Transverse colon (tissue), 4 donors: ENCODE measurements around the gene MPPED1. TPM values are rescaled to one million over a fixed set of nuclear protein-coding genes. Genes with fewer than 3 reads are reported as not detected.

Source experiments
- DNase-seq: peaks from one replicate; pipeline ENCODE4 v3.0.0-alpha.2; 2019
- H3K27ac ChIP-seq, 4 donors: fragments of 200-600 bp; sonication (generic); 2 replicates each; pipeline ENCODE4 v1.5.1; 2016 to 2018; ENCODE audit warnings: inconsistent platforms in 4 of 4
- H3K27me3 ChIP-seq: fragments of 200-600 bp; sonication (generic); 2 replicates; pipeline ENCODE4 v1.5.1; 2017; ENCODE audit warnings: inconsistent platforms
- H3K36me3 ChIP-seq, 4 donors: fragments of 200-600 bp; sonication (generic); 2 replicates each; pipeline ENCODE4 v1.5.1; 2017 to 2019; ENCODE audit warnings: inconsistent platforms in 4 of 4
- H3K4me1 ChIP-seq, 4 donors: fragments of 200-600 bp; sonication (generic); 2 replicates each; pipeline ENCODE4 v1.5.1; 2017 to 2020; ENCODE audit warnings: inconsistent platforms in 4 of 4
- H3K4me3 ChIP-seq, 4 donors: fragments of 200-600 bp; sonication (generic); 1 replicate in 1 of 4; 2 replicates in 3 of 4; pipeline versions ENCODE4 v1.5.1 to v1.6.1; 2017 to 2019; ENCODE audit warnings: inconsistent platforms in 4 of 4
- H3K9me3 ChIP-seq, 2 donors: fragments of 200-600 bp; sonication (generic); 2 replicates each; pipeline ENCODE4 v1.5.1; 2017 to 2019; ENCODE audit warnings: inconsistent platforms in 2 of 2
- EP300 ChIP-seq: sonication (generic); formaldehyde crosslinking; IDR thresholded peaks from one replicate; pipeline ENCODE4 v1.6.1; 2017; ENCODE audit warnings: antibody characterized with exemption, low read depth
- POLR2A ChIP-seq: fragments of 450-650 bp; IDR thresholded peaks from one replicate; pipeline ENCODE4 v1.6.1; 2016; ENCODE audit warnings: antibody characterized with exemption, mild to moderate bottlenecking, moderate library complexity
- POLR2AphosphoS5 ChIP-seq, 3 donors: sonication (generic); formaldehyde crosslinking; IDR thresholded peaks; one replicate each; pipeline ENCODE4 v1.6.1; 2016; ENCODE audit warnings: antibody characterized with exemption in 3 of 3
- WGBS, 2 donors: methylation state at CpG; one replicate each; pipeline ENCODE4 v1.1.5; 2018; ENCODE audit warnings: low coverage in 1 of 2; 5-methylcytosine and 5-hydroxymethylcytosine counted together
- in situ Hi-C, 4 donors: fragments of 200-750 bp; cut with MboI; loops; one replicate each; pipeline versions ENCODE4 v1.15.0 to v1.15.1; 2017; ENCODE audit warnings: low sequenced_read_pairs in 3 of 4, low pct_ligation_motif_present in 1 of 4, low pct_unique_long_range_greater_than_20kb in 1 of 4
- intact Hi-C: fragments of 100-400 bp; cut with DNase I; formaldehyde crosslinking; loops from one replicate; pipeline ENCODE4 v1.15.1; 2023; ENCODE audit warnings: low total_unique reads
- total RNA-seq, 4 donors: library from RNA; depleted of rRNA; stranded (reverse); fragments of >200 nt; gene quantifications; one replicate each; pipeline ENCODE4 v1.1.0, GENCODE V29; 2016
- TF ChIP-seq, protein P1 (sequence below), 5 experiments: fragments of 200-600 bp in 3 of 5; fragments of 450-650 bp in 2 of 5; sonication (generic) in 3 of 5; IDR thresholded peaks; 1 replicate in 2 of 5; 2 replicates in 3 of 5; pipeline ENCODE4 v1.5.1; 2016 to 2017; ENCODE audit warnings: antibody characterized with exemption in 5 of 5, inconsistent platforms in 3 of 5, mild to moderate bottlenecking in 2 of 5, moderate library complexity in 1 of 5

The MPPED1 gene
- total RNA-seq, 4 donors from 2014 or later: not detected

DNA sequence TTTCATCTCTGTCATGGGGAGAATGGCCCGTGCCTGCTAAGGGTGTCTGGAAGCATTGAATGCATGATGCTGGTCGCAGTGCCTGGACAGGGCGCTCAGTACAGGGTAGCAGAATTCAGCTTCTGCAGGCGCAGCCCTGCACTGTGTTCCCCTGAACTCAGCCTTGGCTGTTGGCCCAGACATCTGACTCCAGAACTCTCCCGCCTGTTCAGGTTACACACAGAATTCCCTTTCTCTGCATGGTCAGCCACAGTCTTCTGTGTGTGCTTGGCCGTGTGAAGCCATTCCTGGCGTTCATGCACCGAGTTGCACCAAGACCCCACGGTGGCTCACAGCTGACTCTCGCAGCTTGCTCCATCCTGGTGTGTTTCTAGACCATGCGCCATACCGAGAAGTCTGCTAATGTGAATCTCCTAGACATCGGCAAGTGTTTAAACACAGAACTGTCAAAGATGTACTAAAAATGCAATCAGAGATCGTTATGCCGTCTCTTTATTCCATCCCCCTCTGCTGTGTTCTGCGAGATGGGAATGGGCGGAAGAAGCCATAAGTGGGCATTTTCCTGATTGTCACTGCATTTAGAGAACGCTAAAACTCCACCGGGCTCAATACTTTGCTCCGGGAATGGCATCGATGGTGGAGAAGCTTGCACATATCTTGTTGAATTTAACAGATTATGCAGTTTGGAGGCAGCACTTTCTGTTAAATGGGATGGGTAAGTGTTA, 55.6 kb downstream of the MPPED1 start:
- DNase-seq: no peak
- intact Hi-C loops (no loop called here), in situ Hi-C loops (no loop called here)
- Histone ChIP-seq H3K4me3 (no peak overlapping the region), H3K27me3 (peaks cover 18% of the 10 kb centered on the region), H3K9me3 (no peaks in the 10 kb centered on the region), H3K4me1 (no peaks in the 10 kb centered on the region), H3K36me3 (no peaks in the 10 kb centered on the region), H3K27ac (no peak overlapping the region)
- WGBS, 2 donors: 75 to 86% methylated on average over 8 to 21 of the region's 21 CpGs
- TF ChIP-seq POLR2AphosphoS5 (IDR thresholded peaks at IDR 0.05) (no peak), EP300 (no peak), POLR2A (no peak)
- TF ChIP-seq, protein P1, sequence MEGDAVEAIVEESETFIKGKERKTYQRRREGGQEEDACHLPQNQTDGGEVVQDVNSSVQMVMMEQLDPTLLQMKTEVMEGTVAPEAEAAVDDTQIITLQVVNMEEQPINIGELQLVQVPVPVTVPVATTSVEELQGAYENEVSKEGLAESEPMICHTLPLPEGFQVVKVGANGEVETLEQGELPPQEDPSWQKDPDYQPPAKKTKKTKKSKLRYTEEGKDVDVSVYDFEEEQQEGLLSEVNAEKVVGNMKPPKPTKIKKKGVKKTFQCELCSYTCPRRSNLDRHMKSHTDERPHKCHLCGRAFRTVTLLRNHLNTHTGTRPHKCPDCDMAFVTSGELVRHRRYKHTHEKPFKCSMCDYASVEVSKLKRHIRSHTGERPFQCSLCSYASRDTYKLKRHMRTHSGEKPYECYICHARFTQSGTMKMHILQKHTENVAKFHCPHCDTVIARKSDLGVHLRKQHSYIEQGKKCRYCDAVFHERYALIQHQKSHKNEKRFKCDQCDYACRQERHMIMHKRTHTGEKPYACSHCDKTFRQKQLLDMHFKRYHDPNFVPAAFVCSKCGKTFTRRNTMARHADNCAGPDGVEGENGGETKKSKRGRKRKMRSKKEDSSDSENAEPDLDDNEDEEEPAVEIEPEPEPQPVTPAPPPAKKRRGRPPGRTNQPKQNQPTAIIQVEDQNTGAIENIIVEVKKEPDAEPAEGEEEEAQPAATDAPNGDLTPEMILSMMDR (IDR thresholded peaks at IDR 0.05): no peak

DNA sequence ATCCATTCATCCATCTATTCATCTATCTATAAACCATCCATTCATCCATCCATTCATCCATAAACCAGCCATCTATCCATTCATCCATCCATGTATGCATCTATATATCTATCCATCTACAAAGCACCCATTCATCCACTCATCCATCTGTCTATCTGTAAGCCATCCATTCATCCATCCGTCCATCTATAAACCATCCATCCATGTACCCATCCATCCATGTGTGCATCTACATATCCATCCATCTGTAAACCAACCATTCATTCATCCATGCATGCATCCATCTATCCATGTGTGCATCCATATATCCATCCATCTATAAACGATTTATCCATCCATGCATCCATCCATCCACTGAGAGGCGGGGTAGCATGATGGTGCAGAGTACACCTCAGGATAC, 58.4 kb downstream of the MPPED1 start:
- TF ChIP-seq POLR2A (no peak), POLR2AphosphoS5 (IDR thresholded peaks at IDR 0.05) (no peak), EP300 (no peak)
- TF ChIP-seq, protein P1 (IDR thresholded peaks at IDR 0.05): no peak
- 77 to 80% methylated on average over 3 of the region's 3 CpGs for WGBS, 2 donors
- peaks cover 18% of the 10 kb centered on the region for H3K27me3 ChIP-seq
- DNase-seq: no peak
- intact Hi-C loops (no loop called here), in situ Hi-C loops (no loop called here)
- no peaks in the 10 kb centered on the region for H3K9me3 ChIP-seq
- no peaks in the 10 kb centered on the region for H3K4me1 ChIP-seq
- no peak overlapping the region for H3K4me3 ChIP-seq
- H3K27ac ChIP-seq: no peak overlapping the region
- H3K36me3 ChIP-seq: no peaks in the 10 kb centered on the region

DNA sequence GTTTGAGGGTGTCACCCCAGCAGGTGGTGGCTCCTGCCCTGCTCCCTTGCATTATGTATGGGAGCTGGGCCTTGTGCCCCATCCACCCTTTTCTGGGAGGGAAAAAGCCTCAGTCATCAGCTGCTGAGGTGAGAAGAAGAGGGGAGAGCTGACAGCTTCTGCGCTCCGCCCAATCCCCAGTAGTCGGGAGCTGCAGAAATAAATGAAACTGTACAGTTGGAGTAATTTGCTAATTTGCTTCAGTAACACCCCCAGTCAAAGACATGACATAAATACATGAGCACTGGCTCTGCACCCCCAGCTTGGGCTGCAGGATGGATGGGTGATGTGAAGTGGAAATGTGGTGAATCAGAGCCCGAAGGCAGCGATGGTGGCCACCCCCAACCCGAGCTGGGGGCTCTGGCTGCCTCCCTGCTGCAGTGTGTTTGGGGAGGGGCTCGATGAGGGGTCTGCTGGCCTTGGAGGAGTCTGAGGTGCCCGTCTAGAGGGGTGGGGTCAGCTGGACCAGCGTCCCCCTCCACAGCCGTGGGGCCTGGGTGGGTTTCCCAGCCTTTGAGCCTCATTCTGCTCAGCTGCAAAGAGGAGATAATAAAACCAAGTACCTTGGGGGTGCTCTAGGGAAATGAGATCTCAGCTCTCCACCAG, 59.2 kb downstream of the MPPED1 start:
- in situ Hi-C loops (no loop called here), intact Hi-C loops (no loop called here)
- Histone ChIP-seq H3K9me3 (no peaks in the 10 kb centered on the region), H3K4me3 (no peak overlapping the region), H3K4me1 (no peaks in the 10 kb centered on the region), H3K27ac (no peak overlapping the region), H3K36me3 (no peaks in the 10 kb centered on the region), H3K27me3 (peaks cover 14% of the 10 kb centered on the region)
- DNase-seq: no peak
- no peak for TF ChIP-seq EP300
- no peak for TF ChIP-seq POLR2AphosphoS5 (IDR thresholded peaks at IDR 0.05)
- TF ChIP-seq POLR2A: no peak
- TF ChIP-seq, protein P1 (IDR thresholded peaks at IDR 0.05): no peak
- WGBS, 2 donors: 63% methylated on average over 9 of the region's 10 CpGs; no CpG with 5 or more reads in 1 of the 2 donors

DNA sequence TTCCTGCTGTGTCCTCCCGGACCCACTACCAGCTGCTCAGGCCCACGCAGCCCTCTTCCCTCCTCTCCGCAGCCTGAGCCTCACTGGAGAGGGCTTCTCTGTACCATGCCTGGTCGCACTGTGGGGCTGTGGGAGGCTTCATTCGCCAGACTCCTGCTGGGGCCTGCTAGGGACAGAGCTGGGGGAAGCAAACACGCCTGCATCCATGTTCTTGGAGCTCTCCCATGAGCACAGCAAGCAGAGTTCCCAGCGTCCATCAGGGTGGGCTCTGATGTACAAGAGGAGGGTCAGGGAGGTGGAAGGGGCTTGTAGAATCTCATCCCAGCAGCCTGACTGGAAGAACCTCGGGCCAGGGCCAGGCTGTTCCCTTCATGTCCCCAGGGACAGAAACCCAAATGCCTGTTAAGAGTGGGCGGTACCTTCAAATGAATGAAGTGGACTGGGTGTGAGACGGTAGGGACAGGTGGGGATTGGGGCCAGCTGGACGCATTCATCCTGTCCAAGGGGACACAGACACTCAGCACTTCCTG, 59.9 kb downstream of the MPPED1 start:
- no peak for TF ChIP-seq POLR2AphosphoS5 (IDR thresholded peaks at IDR 0.05)
- TF ChIP-seq, protein P1 (IDR thresholded peaks at IDR 0.05): no peak
- WGBS, 2 donors: 61 to 100% methylated on average over 1 to 11 of the region's 11 CpGs
- intact Hi-C loops: no loop called here
- H3K27me3 ChIP-seq: peaks cover 14% of the 10 kb centered on the region
- H3K9me3 ChIP-seq: no peaks in the 10 kb centered on the region
- H3K36me3 ChIP-seq: no peaks in the 10 kb centered on the region
- in situ Hi-C loops: no loop called here
- H3K4me1 ChIP-seq: no peaks in the 10 kb centered on the region
- DNase-seq: no peak
- H3K4me3 ChIP-seq: no peak overlapping the region
- no peak overlapping the region for H3K27ac ChIP-seq
